ENCODE measurements around the gene PARP15.

DNA sequence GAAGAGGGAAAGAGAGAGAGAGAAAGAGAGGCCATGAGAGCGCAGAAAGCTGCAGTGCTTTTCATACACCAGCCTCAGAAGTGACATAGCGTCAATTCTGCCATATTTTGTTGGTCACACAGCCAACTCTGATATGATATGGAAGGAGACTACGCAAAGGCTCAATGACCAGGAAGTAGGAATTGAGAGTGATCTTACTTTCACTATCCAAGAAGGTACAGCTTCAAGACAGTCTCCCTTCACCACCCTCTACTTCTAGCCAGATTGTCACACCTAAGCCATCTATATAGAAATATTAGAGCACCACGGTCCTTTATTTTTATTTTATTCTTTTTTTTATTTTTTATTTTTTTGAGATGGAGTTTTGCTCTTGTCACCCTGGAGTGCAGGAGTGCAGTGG lies 21.1 kb downstream of the PARP15 start:
- TF ChIP-seq, protein P1, sequence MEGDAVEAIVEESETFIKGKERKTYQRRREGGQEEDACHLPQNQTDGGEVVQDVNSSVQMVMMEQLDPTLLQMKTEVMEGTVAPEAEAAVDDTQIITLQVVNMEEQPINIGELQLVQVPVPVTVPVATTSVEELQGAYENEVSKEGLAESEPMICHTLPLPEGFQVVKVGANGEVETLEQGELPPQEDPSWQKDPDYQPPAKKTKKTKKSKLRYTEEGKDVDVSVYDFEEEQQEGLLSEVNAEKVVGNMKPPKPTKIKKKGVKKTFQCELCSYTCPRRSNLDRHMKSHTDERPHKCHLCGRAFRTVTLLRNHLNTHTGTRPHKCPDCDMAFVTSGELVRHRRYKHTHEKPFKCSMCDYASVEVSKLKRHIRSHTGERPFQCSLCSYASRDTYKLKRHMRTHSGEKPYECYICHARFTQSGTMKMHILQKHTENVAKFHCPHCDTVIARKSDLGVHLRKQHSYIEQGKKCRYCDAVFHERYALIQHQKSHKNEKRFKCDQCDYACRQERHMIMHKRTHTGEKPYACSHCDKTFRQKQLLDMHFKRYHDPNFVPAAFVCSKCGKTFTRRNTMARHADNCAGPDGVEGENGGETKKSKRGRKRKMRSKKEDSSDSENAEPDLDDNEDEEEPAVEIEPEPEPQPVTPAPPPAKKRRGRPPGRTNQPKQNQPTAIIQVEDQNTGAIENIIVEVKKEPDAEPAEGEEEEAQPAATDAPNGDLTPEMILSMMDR (IDR thresholded peaks at IDR 0.05), result no peak
- no peak for TF ChIP-seq POLR2A (IDR thresholded peaks at IDR 0.05)
- TF ChIP-seq EP300 (IDR thresholded peaks at IDR 0.05), result no peak

All from gastroesophageal sphincter (tissue), 3 donors.